Esophagus squamous epithelium (tissue), 5 donors: ENCODE data around the gene GPR183. TPM values are rescaled to one million over a fixed set of nuclear protein-coding genes. Genes with fewer than 3 reads are reported as not detected.

Experiments
- DNase-seq: peaks from one replicate; lab custom pipeline; 2025; lab: John Stamatoyannopoulos, UW
- H3K27ac ChIP-seq, 4 donors: fragments of 200-600 bp; sonication (generic); one replicate each; pipeline ENCODE4 v1.5.1; 2016 to 2019; ENCODE audit warnings: mild to moderate bottlenecking in 1 of 4
- H3K27me3 ChIP-seq, 4 donors: fragments of 200-600 bp; sonication (generic); 1 replicate in 3 of 4; 2 replicates in 1 of 4; pipeline versions ENCODE4 v1.5.1 to v1.6.0; 2017 to 2021; ENCODE audit warnings: antibody characterized with exemption in 1 of 4
- H3K36me3 ChIP-seq, 3 donors: fragments of 200-600 bp; sonication (generic); one replicate each; pipeline ENCODE4 v1.5.1; 2016 to 2019
- H3K4me1 ChIP-seq, 3 donors: fragments of 200-600 bp; sonication (generic); one replicate each; pipeline ENCODE4 v1.5.1; 2017 to 2019
- H3K4me3 ChIP-seq, 4 donors: fragments of 200-600 bp; sonication (generic); 1 replicate in 3 of 4; 2 replicates in 1 of 4; pipeline ENCODE4 v1.5.1; 2016 to 2019; ENCODE audit warnings: mild to moderate bottlenecking in 2 of 4, moderate library complexity in 1 of 4
- H3K9me3 ChIP-seq, 3 donors: fragments of 200-600 bp; sonication (generic); one replicate each; pipeline ENCODE4 v1.5.1; 2016 to 2019
- POLR2A ChIP-seq, 4 donors: fragments of 450-650 bp; IDR thresholded peaks; one replicate each; pipeline ENCODE4 v1.6.1; 2017; ENCODE audit warnings: antibody characterized with exemption in 4 of 4, mild to moderate bottlenecking in 4 of 4, moderate library complexity in 3 of 4
- WGBS, 2 donors: methylation state at CpG; one replicate each; pipeline ENCODE4 v1.1.5; 2018; 5-methylcytosine and 5-hydroxymethylcytosine counted together
- intact Hi-C: fragments of 100-400 bp; cut with DNase I; formaldehyde crosslinking; loops from one replicate; pipeline ENCODE4 v1.15.0; 2022
- total RNA-seq, 4 donors: library from RNA; depleted of rRNA; stranded (reverse); fragments of >200 nt; gene quantifications; one replicate each; pipeline ENCODE4 v1.1.0, GENCODE V29; 2016
- TF ChIP-seq, protein P1 (sequence below), 6 experiments: fragments of 450-650 bp in 4 of 6; fragments of 200-600 bp in 2 of 6; sonication (generic) in 2 of 6; IDR thresholded peaks; one replicate each; pipeline ENCODE4 v1.5.1; 2016 to 2019; ENCODE audit warnings: antibody characterized with exemption in 6 of 6, mild to moderate bottlenecking in 4 of 6, moderate library complexity in 4 of 6
- donor health status: DM: yes; HTN: yes; CAD: no.

The GPR183 gene
- total RNA-seq, 4 donors from 2014 or later, result 0.53 to 9.5 (median 3.2) TPM

DNA sequence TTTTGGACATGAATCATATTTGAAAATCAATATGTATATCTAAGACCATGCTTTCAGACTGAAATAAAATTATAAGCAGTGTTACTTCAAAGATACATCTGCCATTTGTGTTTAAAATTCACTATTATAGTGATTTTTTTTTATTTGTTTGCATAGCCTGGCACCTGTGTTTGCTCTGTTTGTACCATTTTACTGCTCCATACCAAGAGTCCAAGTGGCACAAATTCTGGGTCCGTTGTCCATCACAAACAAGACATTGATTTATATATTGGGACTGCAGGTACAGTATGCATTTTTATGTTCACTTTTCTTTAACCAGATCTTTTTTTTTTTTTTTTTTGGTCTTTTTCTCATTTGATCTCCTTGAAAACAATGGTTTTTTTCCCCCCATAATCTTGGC, 6.7 kb upstream of the GPR183 start:
- Histone ChIP-seq H3K27me3 (no peaks in the 10 kb centered on the region), H3K9me3 (no peaks in the 10 kb centered on the region), H3K27ac (peak overlapping the region; percentile 2 to 84 (median 64)), H3K36me3 (peaks cover 0 to 51% (median 0%) of the 10 kb centered on the region in 3 donors), H3K4me1 (peaks cover 7 to 37% (median 10%) of the 10 kb centered on the region in 3 donors), H3K4me3 (no peak overlapping the region)
- WGBS, 2 donors, result 70 to 88% methylated on average over 1 of the region's 1 CpG
- no peak for DNase-seq
- TF ChIP-seq, protein P1, sequence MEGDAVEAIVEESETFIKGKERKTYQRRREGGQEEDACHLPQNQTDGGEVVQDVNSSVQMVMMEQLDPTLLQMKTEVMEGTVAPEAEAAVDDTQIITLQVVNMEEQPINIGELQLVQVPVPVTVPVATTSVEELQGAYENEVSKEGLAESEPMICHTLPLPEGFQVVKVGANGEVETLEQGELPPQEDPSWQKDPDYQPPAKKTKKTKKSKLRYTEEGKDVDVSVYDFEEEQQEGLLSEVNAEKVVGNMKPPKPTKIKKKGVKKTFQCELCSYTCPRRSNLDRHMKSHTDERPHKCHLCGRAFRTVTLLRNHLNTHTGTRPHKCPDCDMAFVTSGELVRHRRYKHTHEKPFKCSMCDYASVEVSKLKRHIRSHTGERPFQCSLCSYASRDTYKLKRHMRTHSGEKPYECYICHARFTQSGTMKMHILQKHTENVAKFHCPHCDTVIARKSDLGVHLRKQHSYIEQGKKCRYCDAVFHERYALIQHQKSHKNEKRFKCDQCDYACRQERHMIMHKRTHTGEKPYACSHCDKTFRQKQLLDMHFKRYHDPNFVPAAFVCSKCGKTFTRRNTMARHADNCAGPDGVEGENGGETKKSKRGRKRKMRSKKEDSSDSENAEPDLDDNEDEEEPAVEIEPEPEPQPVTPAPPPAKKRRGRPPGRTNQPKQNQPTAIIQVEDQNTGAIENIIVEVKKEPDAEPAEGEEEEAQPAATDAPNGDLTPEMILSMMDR (IDR thresholded peaks at IDR 0.05), result no peak
- TF ChIP-seq POLR2A (IDR thresholded peaks at IDR 0.05), result no peak
- intact Hi-C loops, result no loop called here

GRCh38 chr13:99313501-99313900, 6.3 kb upstream of the GPR183 start:
- DNase-seq, result no peak

GRCh38 chr13:99312493-99312883, 5.3 kb upstream of the GPR183 start:
- TF ChIP-seq POLR2A (IDR thresholded peaks at IDR 0.05), result peak in 2 of 4 donors; percentile 15 to 55
- TF ChIP-seq, protein P1 (IDR thresholded peaks at IDR 0.05), result no peak
- Histone ChIP-seq H3K4me3 (no peak overlapping the region), H3K9me3 (no peaks in the 10 kb centered on the region), H3K36me3 (peaks cover 0 to 37% (median 0%) of the 10 kb centered on the region in 3 donors), H3K27ac (peak overlapping the region in 3 of 4 donors; percentile 64 to 84 (median 66)), H3K4me1 (peaks cover 10 to 51% (median 16%) of the 10 kb centered on the region in 3 donors), H3K27me3 (no peaks in the 10 kb centered on the region)
- 69 to 80% methylated on average over 7 of the region's 7 CpGs for WGBS, 2 donors
- peak; percentile 23 for DNase-seq
- intact Hi-C loops, result no loop called here

More at GRCh38 chr13:99313501-99313900, 6.3 kb upstream of the GPR183 start:
- WGBS, 2 donors, result 58 to 67% methylated on average over 3 of the region's 3 CpGs
- intact Hi-C loops, result no loop called here
- no peak overlapping the region for H3K4me3 ChIP-seq
- peak overlapping the region; percentile 2 to 84 (median 64) for H3K27ac ChIP-seq
- H3K36me3 ChIP-seq, result peaks cover 0 to 47% (median 0%) of the 10 kb centered on the region in 3 donors
- no peaks in the 10 kb centered on the region for H3K9me3 ChIP-seq
- TF ChIP-seq, protein P1 (IDR thresholded peaks at IDR 0.05), result no peak
- TF ChIP-seq POLR2A (IDR thresholded peaks at IDR 0.05), result no peak
- H3K4me1 ChIP-seq, result peaks cover 7 to 41% (median 10%) of the 10 kb centered on the region in 3 donors
- no peaks in the 10 kb centered on the region for H3K27me3 ChIP-seq

DNA sequence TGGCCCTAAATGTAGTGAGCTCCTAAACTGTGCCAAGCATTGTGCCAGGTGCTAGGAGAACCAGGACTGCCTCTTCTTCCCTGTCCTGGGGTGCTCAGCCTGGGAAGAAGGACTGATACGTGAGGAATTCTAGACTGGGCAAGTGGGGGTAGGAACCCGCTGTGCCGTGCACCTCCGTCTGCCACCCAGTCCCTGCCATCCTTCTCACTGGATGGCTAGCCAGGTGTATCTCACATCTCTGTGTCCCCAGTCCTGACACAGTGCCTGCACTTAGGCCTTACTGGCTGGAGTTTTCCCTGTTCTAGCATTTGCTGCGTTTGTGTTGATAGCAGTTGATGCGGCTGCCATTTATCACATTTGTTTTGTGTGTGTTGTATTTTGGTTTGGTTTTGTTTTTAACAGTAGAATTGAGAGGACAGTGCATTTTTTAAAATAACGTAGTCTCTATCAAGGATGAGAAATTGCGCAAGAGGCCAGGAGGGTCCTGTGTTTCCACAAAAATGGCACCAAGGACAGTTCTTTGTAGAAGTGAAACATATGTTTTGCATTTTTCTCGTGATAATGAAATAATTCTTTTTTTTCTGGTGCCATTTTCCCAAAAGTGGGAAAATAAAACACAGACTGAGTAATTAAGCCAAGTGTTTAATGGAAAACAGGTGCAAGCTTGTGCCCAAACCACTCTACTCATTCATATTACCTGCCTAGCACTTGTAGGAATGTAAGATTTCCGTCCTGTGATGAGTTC, 4.7 kb upstream of the GPR183 start:
- intact Hi-C loops, result no loop called here
- no peak for TF ChIP-seq POLR2A (IDR thresholded peaks at IDR 0.05)
- TF ChIP-seq, protein P1 (IDR thresholded peaks at IDR 0.05), result no peak
- no peak for DNase-seq
- H3K27ac ChIP-seq, result peak overlapping the region in 3 of 4 donors; percentile 64 to 84 (median 66)
- H3K36me3 ChIP-seq, result peaks cover 0 to 33% (median 0%) of the 10 kb centered on the region in 3 donors
- WGBS, 2 donors, result 86 to 89% methylated on average over 10 of the region's 10 CpGs
- H3K4me3 ChIP-seq, result no peak overlapping the region
- H3K4me1 ChIP-seq, result peaks cover 10 to 57% (median 16%) of the 10 kb centered on the region in 3 donors
- no peaks in the 10 kb centered on the region for H3K9me3 ChIP-seq
- H3K27me3 ChIP-seq, result no peaks in the 10 kb centered on the region

GRCh38 chr13:99311137-99311536, 3.9 kb upstream of the GPR183 start:
- H3K36me3 ChIP-seq, result peaks cover 0 to 25% (median 0%) of the 10 kb centered on the region in 3 donors
- no peak for DNase-seq
- no peaks in the 10 kb centered on the region for H3K9me3 ChIP-seq
- no peak overlapping the region for H3K4me3 ChIP-seq
- H3K4me1 ChIP-seq, result peaks cover 10 to 65% (median 16%) of the 10 kb centered on the region in 3 donors
- 57 to 86% methylated on average over 4 of the region's 4 CpGs for WGBS, 2 donors
- intact Hi-C loops, result no loop called here
- H3K27me3 ChIP-seq, result no peaks in the 10 kb centered on the region
- peak overlapping the region in 2 of 4 donors; percentile 64 to 84 for H3K27ac ChIP-seq
- TF ChIP-seq POLR2A (IDR thresholded peaks at IDR 0.05), result no peak
- TF ChIP-seq, protein P1 (IDR thresholded peaks at IDR 0.05), result no peak
